ENCODE data around the gene FUCA1. TPM values are rescaled to one million over a fixed set of nuclear protein-coding genes. Genes with fewer than 3 reads are reported as not detected.

FUCA1 gene
- total and polyA plus RNA-seq, 2 of the 8 experiments (the other 6 are each of a cell fraction or from before 2014, with no cell fraction given), result 5.9 to 6.4 TPM

DNA sequence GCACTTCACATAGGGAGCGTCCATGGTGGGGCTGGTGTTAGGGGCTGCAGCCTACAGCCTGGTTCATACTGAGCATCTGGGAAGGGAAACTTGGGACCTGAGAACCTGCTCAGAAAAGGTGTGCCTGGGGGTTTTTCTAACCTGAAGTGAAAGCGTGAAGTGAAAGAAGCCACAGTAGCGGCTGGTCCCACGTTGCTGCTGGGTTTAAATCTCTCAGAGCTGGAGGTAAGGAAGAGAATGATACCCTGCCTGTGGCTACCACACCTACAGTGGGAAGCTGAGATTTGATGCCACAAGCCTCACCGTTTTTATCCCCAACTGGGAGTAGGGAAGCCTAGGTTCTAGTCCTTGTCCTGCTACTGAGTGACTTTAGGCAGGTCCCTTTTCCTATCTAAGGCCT, 21.0 kb upstream of the FUCA1 start:
- no peak overlapping the region for H3K56ac ChIP-seq (replicated peaks; ENCODE audit: insufficient read length, low read depth, low read length)
- FAIRE-seq, result no peak
- H3K36me3 ChIP-seq (ENCODE audit: control insufficient read depth in 2 of 4, insufficient read depth in 4 of 4, low read length in 3 of 4), result no peaks in the 10 kb centered on the region
- no peaks in the 10 kb centered on the region for H3K79me2 ChIP-seq (ENCODE audit: control insufficient read depth in 1 of 2, insufficient read depth in 2 of 2, low read length in 2 of 2)
- no peak overlapping the region for H3K4ac ChIP-seq (replicated peaks; ENCODE audit: insufficient read length, low read depth, low read length)
- H2BK5ac ChIP-seq (ENCODE audit: low read depth, low read length), result no peak overlapping the region
- no peak overlapping the region for H3K23ac ChIP-seq (ENCODE audit: insufficient read length)
- H3K4me3 ChIP-seq (ENCODE audit: extremely low read depth in 1 of 4, insufficient read depth in 2 of 4, low read depth in 3 of 4, low read length in 4 of 4), result no peak overlapping the region
- POLR2A ChIA-PET (ENCODE audit: partially characterized antibody), result no interaction called here
- no peak overlapping the region for H3K9ac ChIP-seq (replicated peaks in 1 of 4; ENCODE audit: extremely low read depth in 1 of 4, low read depth in 3 of 4, low read length in 3 of 4)
- 86% methylated on average over 5 of the region's 5 CpGs; no CpG with 5 or more reads in 1 of the 2 experiments for WGBS, 2 experiments (ENCODE audit: extremely low coverage in 1 of 2, insufficient coverage in 1 of 2, insufficient read length in 1 of 2, insufficient replicate concordance in 2 of 2, low coverage in 1 of 2, low lambda C conversion rate in 2 of 2, missing lambda C conversion rate in 1 of 2)
- H3K4me2 ChIP-seq (ENCODE audit: insufficient read depth in 1 of 2, low read depth in 2 of 2, low read length in 2 of 2), result no peak overlapping the region
- no peaks in the 10 kb centered on the region for H3K9me3 ChIP-seq (ENCODE audit: insufficient read depth in 2 of 2, low read depth in 1 of 2, low read length in 1 of 2)
- no peak overlapping the region for H2BK120ac ChIP-seq (replicated peaks; ENCODE audit: low read depth, low read length)
- H3K27me3 ChIP-seq (replicated peaks in 1 of 4; ENCODE audit: control insufficient read depth in 3 of 4, extremely low read depth in 1 of 4, insufficient read depth in 3 of 4, low read length in 3 of 4), result no peaks in the 10 kb centered on the region
- H2BK20ac ChIP-seq (ENCODE audit: low read length), result no peak overlapping the region
- H2BK15ac ChIP-seq (ENCODE audit: low read length), result no peak overlapping the region
- H3K27ac ChIP-seq (ENCODE audit: low read depth, low read length), result no peak overlapping the region
- CTCF ChIA-PET (ENCODE audit: partially characterized antibody), result interaction anchor here (1.3 kb wide), 1 partner anchor 79 kb away, joined by 3 read pairs; no protein-coding TSS in a partner anchor
- no peak overlapping the region for H3K14ac ChIP-seq (ENCODE audit: insufficient read length)
- no peak overlapping the region for H4K5ac ChIP-seq (ENCODE audit: insufficient read length, low read depth, low read length)
- H3K23me2 ChIP-seq (ENCODE audit: low read depth, low read length), result no peaks in the 10 kb centered on the region
- H2AK5ac ChIP-seq (ENCODE audit: low read depth, low read length), result no peak overlapping the region
- DNase-seq (ENCODE audit: low read depth in 1 of 2, low spot score in 2 of 2), result no peak
- H3K18ac ChIP-seq (ENCODE audit: extremely low read depth, low read length), result no peak overlapping the region
- no peak overlapping the region for H2BK12ac ChIP-seq (ENCODE audit: low read depth, low read length)
- no peak overlapping the region for H4K91ac ChIP-seq (replicated peaks; ENCODE audit: insufficient read length, low read length)
- no peaks in the 10 kb centered on the region for H3K4me1 ChIP-seq (replicated peaks in 1 of 4; ENCODE audit: control insufficient read depth in 3 of 4, insufficient read depth in 4 of 4, low read length in 3 of 4)
- H3K79me1 ChIP-seq (ENCODE audit: low read depth, low read length), result no peaks in the 10 kb centered on the region
- no peaks in the 10 kb centered on the region for H4K20me1 ChIP-seq (replicated peaks in 1 of 2; ENCODE audit: control insufficient read depth in 1 of 2, insufficient read depth in 2 of 2, low read length in 2 of 2)
- no peak overlapping the region for H4K8ac ChIP-seq (ENCODE audit: extremely low read depth, insufficient read depth, low read length)
- H2AFZ ChIP-seq (ENCODE audit: low read length), result peak overlapping the region; percentile 51; the same call in 1 of the 2 replicates
- TF ChIP-seq TEAD4 (IDR thresholded peaks at IDR 0.05; ENCODE audit: low read depth, low read length), result no peak
- no peak for TF ChIP-seq PHF8 (conservative IDR thresholded peaks at IDR 0.05; ENCODE audit: low read depth, low read length)
- no peak for TF ChIP-seq TBP (IDR thresholded peaks at IDR 0.05; ENCODE audit: low read depth, low read length)
- TF ChIP-seq SP4 (IDR thresholded peaks at IDR 0.05; ENCODE audit: low read length), result no peak
- no peak for TF ChIP-seq POLR2AphosphoS5 (IDR thresholded peaks at IDR 0.05; ENCODE audit: low read depth, low read length)
- TF ChIP-seq, protein P1, sequence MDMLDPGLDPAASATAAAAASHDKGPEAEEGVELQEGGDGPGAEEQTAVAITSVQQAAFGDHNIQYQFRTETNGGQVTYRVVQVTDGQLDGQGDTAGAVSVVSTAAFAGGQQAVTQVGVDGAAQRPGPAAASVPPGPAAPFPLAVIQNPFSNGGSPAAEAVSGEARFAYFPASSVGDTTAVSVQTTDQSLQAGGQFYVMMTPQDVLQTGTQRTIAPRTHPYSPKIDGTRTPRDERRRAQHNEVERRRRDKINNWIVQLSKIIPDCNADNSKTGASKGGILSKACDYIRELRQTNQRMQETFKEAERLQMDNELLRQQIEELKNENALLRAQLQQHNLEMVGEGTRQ (IDR thresholded peaks at IDR 0.05; ENCODE audit: low read length), result no peak
- TF ChIP-seq CEBPB (IDR thresholded peaks at IDR 0.05; ENCODE audit: low read depth, low read length), result no peak
- no peak for TF ChIP-seq HDAC6 (IDR thresholded peaks at IDR 0.05; ENCODE audit: low read depth, low read length)
- TF ChIP-seq, protein P2, sequence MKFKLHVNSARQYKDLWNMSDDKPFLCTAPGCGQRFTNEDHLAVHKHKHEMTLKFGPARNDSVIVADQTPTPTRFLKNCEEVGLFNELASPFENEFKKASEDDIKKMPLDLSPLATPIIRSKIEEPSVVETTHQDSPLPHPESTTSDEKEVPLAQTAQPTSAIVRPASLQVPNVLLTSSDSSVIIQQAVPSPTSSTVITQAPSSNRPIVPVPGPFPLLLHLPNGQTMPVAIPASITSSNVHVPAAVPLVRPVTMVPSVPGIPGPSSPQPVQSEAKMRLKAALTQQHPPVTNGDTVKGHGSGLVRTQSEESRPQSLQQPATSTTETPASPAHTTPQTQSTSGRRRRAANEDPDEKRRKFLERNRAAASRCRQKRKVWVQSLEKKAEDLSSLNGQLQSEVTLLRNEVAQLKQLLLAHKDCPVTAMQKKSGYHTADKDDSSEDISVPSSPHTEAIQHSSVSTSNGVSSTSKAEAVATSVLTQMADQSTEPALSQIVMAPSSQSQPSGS (IDR thresholded peaks at IDR 0.05; ENCODE audit: low read length), result no peak
- TF ChIP-seq CTBP2 (IDR thresholded peaks at IDR 0.05; ENCODE audit: borderline replicate concordance, insufficient read depth, insufficient read length, low read length), result no peak
- TF ChIP-seq, protein P3, sequence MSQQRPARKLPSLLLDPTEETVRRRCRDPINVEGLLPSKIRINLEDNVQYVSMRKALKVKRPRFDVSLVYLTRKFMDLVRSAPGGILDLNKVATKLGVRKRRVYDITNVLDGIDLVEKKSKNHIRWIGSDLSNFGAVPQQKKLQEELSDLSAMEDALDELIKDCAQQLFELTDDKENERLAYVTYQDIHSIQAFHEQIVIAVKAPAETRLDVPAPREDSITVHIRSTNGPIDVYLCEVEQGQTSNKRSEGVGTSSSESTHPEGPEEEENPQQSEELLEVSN (IDR thresholded peaks at IDR 0.05), result no peak

Data from H1 (cell line).